Coronary artery (tissue), 2 donors: ENCODE measurements around the gene MAGEB16.

Experiments used
- DNase-seq: peaks from one replicate; pipeline ENCODE4 v3.0.0-alpha.2; 2017; ENCODE audit warnings: low spot score
- H3K27ac ChIP-seq, 2 donors: fragments of 200-600 bp; sonication (generic); one replicate each; pipeline ENCODE4 v1.5.1; 2016 to 2019
- H3K4me3 ChIP-seq: fragments of 200-600 bp; sonication (generic); 2 replicates; pipeline ENCODE4 v1.5.1; 2016; ENCODE audit warnings: mild to moderate bottlenecking, moderate library complexity
- TF ChIP-seq, protein P1 (sequence below): fragments of 200-600 bp; sonication (generic); IDR thresholded peaks from one replicate; pipeline ENCODE4 v1.5.1; 2019; ENCODE audit warnings: antibody characterized with exemption

MAGEB16 gene

DNA sequence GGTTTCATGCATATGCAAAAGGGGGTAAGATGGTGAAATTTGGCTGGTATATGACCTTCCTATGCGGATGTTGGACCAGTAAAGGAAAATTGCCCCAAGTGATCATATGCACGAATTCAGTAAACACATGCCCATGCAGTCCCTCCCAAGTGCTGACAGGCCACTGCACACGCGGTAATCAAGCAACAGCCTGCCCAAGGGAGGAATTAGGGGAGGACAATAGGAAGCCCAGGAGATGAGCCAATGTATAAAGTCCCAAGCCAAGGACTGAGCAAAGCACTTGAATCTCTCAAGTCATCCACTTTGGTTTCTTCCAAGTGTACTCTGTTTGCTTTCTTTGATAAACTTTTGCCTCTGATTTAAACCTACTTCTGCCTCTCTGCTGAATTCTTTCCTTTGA is 21.1 kb downstream of the MAGEB16 start:
- TF ChIP-seq, protein P1, sequence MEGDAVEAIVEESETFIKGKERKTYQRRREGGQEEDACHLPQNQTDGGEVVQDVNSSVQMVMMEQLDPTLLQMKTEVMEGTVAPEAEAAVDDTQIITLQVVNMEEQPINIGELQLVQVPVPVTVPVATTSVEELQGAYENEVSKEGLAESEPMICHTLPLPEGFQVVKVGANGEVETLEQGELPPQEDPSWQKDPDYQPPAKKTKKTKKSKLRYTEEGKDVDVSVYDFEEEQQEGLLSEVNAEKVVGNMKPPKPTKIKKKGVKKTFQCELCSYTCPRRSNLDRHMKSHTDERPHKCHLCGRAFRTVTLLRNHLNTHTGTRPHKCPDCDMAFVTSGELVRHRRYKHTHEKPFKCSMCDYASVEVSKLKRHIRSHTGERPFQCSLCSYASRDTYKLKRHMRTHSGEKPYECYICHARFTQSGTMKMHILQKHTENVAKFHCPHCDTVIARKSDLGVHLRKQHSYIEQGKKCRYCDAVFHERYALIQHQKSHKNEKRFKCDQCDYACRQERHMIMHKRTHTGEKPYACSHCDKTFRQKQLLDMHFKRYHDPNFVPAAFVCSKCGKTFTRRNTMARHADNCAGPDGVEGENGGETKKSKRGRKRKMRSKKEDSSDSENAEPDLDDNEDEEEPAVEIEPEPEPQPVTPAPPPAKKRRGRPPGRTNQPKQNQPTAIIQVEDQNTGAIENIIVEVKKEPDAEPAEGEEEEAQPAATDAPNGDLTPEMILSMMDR, result no peak
- no peak for DNase-seq
- Histone ChIP-seq H3K4me3 (no peak overlapping the region), H3K27ac (no peak overlapping the region)

DNA sequence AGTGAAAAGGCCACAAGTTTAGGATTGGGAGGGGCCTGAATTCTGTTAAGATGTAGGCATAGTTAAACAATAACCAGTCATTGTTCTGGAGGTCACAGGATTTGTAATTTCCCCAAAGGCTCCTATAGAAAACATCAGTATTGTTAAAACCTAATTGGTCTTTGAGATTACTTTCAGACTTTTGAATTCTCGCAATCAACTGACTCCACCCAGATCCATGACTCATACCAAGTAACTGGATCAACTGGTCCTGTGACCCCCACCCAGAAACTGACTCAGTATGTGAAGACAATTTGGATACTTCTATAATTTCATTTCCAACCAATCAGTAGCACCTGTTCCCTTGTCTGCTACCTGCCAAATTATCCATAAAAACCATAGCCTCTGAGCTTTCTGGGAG is 28.4 kb downstream of the MAGEB16 start:
- Histone ChIP-seq H3K27ac (no peak overlapping the region), H3K4me3 (no peak overlapping the region)
- TF ChIP-seq, protein P1, result no peak
- DNase-seq, result no peak

- no peak overlapping the region for H3K4me3 ChIP-seq
- TF ChIP-seq, protein P1, result no peak
- DNase-seq, result no peak
- H3K27ac ChIP-seq, result no peak overlapping the region
Measured at GRCh38 chrX:35829501-35829900, 31.4 kb downstream of the MAGEB16 start.

GRCh38 chrX:35841872-35842271 is 43.7 kb downstream of the MAGEB16 start:
- no peak for DNase-seq
- Histone ChIP-seq H3K27ac (no peak overlapping the region), H3K4me3 (no peak overlapping the region)
- TF ChIP-seq, protein P1, result no peak

DNA sequence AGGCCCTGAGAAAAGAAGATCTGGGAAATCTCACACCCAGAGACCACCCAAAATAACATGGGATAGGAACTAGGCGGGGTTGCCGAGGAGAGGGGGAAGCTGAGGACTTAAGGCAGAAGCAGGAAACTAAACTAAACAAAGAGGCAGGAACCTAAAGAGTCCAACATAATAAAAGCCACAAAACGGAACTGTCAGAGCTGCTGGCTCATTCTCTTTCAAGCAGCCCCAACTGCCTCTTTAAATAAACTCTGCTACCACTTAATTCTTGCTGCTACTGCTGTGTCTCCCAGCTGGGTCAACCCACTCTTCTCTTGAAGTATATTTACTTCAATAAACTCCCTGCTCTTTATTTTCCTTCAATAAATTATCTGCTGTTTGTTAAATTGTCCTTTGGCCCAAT is 44.5 kb downstream of the MAGEB16 start:
- Histone ChIP-seq H3K27ac (no peak overlapping the region), H3K4me3 (no peak overlapping the region)
- TF ChIP-seq, protein P1, result no peak
- DNase-seq, result no peak

- Histone ChIP-seq H3K4me3 (no peak overlapping the region), H3K27ac (no peak overlapping the region)
- TF ChIP-seq, protein P1, result no peak
- no peak for DNase-seq
Measured at GRCh38 chrX:35847736-35848135, 49.6 kb downstream of the MAGEB16 start.
